AG09309 (cell line): ENCODE data around the gene ZNF76.

ENCODE experiments used
- DNase-seq: peaks from one replicate; pipeline ENCODE4 v3.0.0-alpha.2; 2010; ENCODE audit warnings: low read depth
- H3K4me3 ChIP-seq: 2 replicates; pipeline ENCODE4 v1.5.1; 2011; ENCODE audit warnings: mild to moderate bottlenecking, low read depth, low read length, moderate library complexity; ENCODE audit not compliant: control insufficient read depth
- TF ChIP-seq, protein P1 (sequence below): IDR thresholded peaks from 2 replicates; pipeline ENCODE4 v1.5.1; 2011; ENCODE audit warnings: mild to moderate bottlenecking, low read depth, low read length, inconsistent platforms; ENCODE audit not compliant: insufficient read depth, control insufficient read depth; ENCODE audit errors: missing control alignments

ZNF76 gene

DNA sequence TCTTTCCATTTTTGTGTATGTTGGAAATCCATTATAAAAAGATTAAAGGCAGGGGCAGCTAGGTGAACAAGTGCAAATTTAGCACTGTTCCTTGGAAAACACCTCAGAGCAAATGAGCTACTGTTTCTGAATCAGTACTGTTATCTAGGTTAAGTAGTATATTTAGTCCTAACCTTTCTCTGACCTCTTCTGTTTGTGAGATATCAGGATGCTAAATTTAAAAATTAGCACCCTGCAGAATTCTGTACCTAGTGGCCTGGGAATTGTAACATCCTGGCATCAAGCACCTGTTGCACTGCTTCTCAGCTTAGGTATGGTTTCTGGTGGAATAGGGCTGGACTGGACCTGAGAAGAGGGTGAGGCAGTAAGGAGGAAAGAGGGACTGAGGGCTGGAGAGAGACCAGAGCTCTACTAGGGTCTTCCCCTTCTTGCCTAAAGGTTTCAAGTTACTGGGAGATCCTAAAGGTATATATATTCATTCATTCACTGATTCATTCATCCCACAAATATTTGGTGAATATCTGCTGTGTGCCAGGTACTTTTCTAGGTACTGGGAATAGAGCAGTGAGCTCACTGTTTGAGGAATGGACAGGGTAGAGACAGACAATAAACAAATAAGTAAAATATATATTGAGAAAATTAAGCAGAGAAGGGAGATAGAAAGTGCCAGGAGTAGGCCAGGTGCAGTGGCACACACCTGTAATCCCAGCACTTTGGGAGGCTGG is 5.2 kb downstream of the ZNF76 start:
- DNase-seq, result no peak
- H3K4me3 ChIP-seq, result no peak overlapping the region
- TF ChIP-seq, protein P1, sequence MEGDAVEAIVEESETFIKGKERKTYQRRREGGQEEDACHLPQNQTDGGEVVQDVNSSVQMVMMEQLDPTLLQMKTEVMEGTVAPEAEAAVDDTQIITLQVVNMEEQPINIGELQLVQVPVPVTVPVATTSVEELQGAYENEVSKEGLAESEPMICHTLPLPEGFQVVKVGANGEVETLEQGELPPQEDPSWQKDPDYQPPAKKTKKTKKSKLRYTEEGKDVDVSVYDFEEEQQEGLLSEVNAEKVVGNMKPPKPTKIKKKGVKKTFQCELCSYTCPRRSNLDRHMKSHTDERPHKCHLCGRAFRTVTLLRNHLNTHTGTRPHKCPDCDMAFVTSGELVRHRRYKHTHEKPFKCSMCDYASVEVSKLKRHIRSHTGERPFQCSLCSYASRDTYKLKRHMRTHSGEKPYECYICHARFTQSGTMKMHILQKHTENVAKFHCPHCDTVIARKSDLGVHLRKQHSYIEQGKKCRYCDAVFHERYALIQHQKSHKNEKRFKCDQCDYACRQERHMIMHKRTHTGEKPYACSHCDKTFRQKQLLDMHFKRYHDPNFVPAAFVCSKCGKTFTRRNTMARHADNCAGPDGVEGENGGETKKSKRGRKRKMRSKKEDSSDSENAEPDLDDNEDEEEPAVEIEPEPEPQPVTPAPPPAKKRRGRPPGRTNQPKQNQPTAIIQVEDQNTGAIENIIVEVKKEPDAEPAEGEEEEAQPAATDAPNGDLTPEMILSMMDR, result no peak

DNA sequence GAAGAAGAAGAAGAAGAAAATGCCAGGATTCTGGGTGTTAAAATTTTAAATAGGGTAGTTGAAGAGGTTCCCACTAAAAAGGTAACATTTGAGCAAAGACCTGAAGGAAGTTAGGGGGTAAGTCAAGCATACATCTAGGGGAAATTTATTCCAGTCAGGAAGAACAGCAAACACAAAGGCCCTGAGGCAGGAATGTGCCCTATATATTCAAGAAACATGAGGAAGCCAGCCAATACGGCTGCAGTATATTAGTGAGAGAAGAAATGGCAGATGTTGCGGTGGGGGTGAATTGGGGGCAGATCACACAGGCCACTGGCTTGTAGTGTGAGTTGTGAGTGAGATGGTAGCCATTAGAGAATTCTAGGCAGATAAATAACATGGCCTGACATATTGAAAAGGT is 6.0 kb downstream of the ZNF76 start:
- TF ChIP-seq, protein P1, result no peak
- no peak overlapping the region for H3K4me3 ChIP-seq
- no peak for DNase-seq

DNA sequence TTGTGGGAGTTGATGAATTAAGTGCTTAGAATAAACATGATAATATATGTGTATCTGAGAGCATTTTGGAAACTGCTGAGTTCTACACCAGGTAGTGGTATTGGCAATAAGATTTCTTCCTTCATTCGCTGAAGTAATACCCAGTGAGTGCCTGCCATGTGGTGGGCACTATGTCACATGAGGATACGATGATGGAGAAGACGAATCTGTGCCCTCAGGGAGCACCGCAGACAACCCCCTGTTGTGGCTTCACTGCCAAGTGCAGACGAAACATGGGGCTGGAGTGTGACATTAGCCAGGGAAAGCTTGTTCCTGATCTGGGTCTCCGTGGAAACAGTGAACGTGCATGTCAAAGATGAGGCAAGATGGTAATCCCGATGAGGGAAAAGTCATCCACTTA is 7.9 kb downstream of the ZNF76 start:
- TF ChIP-seq, protein P1, result no peak
- H3K4me3 ChIP-seq, result no peak overlapping the region
- DNase-seq, result no peak

DNA sequence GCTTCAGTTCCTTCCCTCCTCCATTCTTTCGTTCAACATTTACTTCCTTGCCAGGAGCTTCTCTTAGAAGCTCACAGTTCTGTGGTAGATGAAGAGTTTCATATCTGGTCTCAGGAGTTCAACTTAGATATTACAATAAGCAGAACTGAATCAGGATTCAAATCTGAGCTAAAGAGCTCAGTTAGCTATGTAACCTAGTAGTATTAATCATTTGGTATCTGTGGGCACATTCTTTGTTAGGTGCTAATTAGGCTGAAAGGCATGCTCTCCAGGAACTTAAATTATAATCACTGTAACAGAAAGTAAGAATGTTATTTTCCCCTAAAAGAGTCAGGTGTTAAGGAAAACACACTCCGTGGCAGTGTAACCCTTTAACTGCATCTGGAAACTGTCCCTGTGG is 8.4 kb downstream of the ZNF76 start:
- no peak for DNase-seq
- TF ChIP-seq, protein P1, result no peak
- H3K4me3 ChIP-seq, result no peak overlapping the region

DNA sequence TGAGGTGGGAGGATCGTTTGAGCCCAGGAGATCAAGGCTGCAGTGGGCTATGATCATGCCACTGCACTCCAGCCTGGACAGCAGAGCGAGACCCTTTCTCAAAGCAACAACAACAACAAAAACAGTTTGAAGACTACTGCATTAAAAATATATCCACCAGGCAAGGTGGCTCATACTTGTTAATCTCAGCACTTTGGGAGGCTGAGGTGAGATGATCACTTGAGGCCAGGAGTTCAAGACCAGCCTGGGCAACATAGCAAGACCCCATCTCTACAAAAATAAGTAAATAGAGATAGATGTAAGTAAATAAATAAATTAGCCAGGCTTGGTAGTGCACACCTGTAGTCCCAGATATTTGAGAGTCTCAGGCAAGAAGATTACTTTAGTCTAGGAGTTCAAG is 12.5 kb downstream of the ZNF76 start:
- H3K4me3 ChIP-seq, result no peak overlapping the region
- TF ChIP-seq, protein P1, result no peak
- DNase-seq, result no peak

DNA sequence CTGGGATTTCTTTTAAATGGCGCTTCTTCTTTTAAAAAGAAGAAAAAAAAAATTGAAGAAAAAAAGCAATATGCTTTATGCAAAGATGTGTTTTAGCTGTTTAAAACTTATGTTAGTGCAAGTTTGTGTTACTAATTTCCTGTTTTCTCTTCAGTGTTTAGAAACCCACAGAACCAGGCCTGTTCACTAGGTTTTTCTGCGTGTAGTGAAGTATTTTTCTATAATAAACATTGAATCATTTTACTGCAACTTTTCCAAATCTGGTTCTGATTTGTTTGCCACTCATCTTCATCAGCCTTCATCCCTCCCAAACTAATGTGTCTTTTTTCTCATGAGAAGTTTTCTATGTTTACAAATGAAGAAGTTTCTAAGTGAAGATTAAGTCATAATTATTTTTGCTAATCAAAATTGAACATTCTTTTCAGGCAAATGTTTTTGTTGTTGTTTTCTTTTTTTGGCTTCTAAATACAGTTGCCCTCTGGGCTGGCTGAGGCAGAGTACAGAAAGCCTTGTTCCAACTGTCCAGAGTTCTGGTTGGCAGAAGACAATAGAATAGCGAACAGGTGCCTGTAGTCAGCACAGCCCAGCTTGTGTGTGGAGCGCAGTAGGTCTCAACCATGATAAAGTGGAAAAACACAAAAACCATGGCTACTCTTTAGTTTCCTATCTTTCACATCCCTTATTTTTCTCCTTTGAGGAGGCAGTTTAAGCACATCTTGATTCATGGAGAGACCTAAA is 14.5 kb downstream of the ZNF76 start:
- TF ChIP-seq, protein P1, result no peak
- H3K4me3 ChIP-seq, result no peak overlapping the region
- no peak for DNase-seq
